Omental fat pad (tissue), 4 donors: ENCODE measurements around the gene GTF3A. TPM values are rescaled to one million over a fixed set of nuclear protein-coding genes. Genes with fewer than 3 reads are reported as not detected.
"Not testable (repeated sequence)": the region's sequence is repeated elsewhere in the genome, so short reads cannot be mapped to it uniquely, and the experiment has no call there.

Source experiments
- ATAC-seq: fragments of 150-250 bp; one replicate; pipeline ENCODE4 v1.9.1; 2016; ENCODE audit warnings: mild to moderate bottlenecking, moderate library complexity; ENCODE audit not compliant: low FRiP score
- DNase-seq: peaks from one replicate; pipeline ENCODE4 v3.0.0-alpha.2; 2019; ENCODE audit warnings: low spot score
- total RNA-seq, 4 donors: library from RNA; depleted of rRNA; stranded (reverse); fragments of >200 nt; gene quantifications; one replicate each; pipeline ENCODE4 v1.1.0, GENCODE V29; 2016
- TF ChIP-seq, protein P1 (sequence below), 3 donors: fragments of 450-650 bp; IDR thresholded peaks; one replicate each; pipeline ENCODE4 v1.5.1; 2016 to 2017; ENCODE audit warnings: antibody characterized with exemption in 3 of 3, mild to moderate bottlenecking in 3 of 3, moderate library complexity in 2 of 3

GTF3A gene
- total RNA-seq, 4 donors from 2014 or later: 129 to 170 (median 147) TPM

DNA sequence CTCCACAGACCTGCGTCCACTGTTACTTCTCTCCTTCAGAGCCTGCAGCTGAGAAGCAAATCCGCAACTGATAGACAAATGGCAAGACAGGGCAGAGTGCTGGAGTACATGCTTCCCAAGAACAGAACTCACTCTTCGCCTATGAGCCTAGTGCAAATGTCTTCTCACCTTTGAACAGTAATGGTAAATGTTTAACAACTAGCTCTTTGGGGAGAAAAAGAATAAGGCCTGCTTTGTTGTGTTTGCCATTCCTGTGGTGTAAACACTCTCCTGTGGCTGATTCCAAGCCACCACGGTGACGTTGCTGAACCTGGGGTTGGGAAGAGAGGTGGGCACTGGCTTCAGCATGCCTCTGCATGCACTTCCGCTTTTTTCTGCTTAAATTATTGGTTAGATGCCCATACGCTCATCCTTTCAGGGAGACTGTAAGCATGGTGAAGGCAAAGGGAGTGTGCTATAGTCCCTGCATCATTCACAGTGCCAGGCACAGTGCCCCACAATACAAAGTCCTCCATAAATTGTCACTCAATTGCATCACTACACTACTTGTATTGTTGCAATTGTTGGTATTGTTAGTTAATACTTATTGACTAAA, 28.1 kb upstream of the GTF3A start:
- no peak for ATAC-seq
- no peak for DNase-seq
- TF ChIP-seq, protein P1, sequence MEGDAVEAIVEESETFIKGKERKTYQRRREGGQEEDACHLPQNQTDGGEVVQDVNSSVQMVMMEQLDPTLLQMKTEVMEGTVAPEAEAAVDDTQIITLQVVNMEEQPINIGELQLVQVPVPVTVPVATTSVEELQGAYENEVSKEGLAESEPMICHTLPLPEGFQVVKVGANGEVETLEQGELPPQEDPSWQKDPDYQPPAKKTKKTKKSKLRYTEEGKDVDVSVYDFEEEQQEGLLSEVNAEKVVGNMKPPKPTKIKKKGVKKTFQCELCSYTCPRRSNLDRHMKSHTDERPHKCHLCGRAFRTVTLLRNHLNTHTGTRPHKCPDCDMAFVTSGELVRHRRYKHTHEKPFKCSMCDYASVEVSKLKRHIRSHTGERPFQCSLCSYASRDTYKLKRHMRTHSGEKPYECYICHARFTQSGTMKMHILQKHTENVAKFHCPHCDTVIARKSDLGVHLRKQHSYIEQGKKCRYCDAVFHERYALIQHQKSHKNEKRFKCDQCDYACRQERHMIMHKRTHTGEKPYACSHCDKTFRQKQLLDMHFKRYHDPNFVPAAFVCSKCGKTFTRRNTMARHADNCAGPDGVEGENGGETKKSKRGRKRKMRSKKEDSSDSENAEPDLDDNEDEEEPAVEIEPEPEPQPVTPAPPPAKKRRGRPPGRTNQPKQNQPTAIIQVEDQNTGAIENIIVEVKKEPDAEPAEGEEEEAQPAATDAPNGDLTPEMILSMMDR (IDR thresholded peaks at IDR 0.05): no peak

DNA sequence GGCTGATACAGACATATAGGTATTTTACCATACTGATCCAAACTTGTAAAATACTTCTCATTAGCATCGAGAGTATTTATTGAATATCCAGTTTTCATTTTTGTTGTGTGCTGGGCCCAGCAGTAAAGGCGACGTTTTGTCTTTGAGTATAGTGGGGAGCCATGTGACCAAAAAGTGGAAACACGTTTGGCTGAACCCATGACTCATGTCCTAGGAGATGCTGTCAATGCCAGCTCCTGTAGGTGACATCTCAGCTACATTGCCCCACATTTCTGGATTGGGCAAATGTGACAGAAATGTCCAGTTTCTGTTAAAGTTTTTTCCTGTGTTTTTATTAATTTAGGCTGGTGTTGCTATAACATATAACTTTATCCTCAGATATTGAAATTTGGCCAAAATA, 26.1 kb upstream of the GTF3A start:
- no peak for DNase-seq
- TF ChIP-seq, protein P1 (IDR thresholded peaks at IDR 0.05): no peak
- no peak for ATAC-seq

DNA sequence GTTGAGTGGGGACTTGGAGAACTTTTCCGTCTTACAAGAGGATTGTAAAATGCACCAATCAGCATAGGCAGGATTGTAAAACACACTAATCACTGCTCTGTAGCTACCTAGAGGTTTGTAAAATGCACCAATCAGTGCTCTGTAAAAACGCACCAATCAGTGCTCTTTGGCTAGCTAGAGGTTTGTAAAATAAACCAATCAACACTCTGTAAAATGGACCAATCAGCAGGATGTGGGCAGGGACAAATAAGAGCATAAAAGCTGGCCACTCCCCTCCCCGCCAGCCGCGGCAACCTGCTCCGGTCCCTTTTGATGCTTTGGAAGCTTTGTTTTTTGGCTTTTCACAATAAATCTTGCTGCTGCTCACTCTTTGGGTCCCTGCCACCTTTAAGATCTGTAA, 24.0 kb upstream of the GTF3A start:
- DNase-seq, ATAC-seq: not testable (repeated sequence)

DNA sequence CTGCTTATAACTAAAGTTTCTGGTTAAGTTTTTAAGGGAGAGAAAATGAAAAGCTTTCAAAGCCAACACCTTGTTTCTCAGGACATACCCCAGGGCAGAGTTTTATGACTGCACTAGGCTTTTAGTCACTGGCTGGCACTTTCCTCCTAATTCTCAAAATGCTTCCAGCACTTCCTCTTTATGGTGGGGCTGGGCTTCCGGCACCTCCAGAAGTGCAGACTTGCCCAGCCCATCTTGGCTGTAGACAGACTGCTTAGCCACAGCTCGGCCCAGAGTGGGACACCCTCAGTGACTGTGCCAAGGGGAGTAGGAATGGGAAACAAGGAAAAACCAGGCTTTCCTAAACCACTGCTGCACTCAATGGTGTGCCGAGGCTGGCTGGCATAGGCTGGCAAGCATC, 23.2 kb upstream of the GTF3A start:
- DNase-seq (no peak), ATAC-seq (no peak)
- TF ChIP-seq, protein P1 (IDR thresholded peaks at IDR 0.05): no peak

DNA sequence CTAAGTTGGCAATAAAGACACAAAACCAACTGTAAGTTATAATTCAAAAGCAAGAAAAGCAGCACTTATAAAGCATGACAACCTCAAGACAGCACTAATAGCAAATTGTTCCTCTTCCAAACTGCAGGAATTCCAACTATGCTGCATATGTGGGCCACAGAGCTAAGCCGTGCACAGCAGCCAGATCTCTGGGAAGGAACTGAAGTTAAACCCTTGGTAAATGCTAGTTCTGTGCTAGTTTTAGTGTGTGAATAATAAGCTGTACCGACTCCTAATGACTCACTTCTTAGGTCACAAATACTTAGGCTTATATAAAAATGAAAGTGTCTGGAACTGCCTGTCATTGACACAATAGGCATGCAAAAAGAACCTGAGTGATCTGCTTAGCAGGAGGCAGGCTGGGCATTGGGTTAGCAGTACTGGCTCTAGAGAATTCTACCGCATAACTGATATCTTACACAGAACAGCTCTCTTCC, 21.2 kb upstream of the GTF3A start:
- peak; percentile 90 for ATAC-seq
- no peak for DNase-seq
- TF ChIP-seq, protein P1 (IDR thresholded peaks at IDR 0.05): no peak

DNA sequence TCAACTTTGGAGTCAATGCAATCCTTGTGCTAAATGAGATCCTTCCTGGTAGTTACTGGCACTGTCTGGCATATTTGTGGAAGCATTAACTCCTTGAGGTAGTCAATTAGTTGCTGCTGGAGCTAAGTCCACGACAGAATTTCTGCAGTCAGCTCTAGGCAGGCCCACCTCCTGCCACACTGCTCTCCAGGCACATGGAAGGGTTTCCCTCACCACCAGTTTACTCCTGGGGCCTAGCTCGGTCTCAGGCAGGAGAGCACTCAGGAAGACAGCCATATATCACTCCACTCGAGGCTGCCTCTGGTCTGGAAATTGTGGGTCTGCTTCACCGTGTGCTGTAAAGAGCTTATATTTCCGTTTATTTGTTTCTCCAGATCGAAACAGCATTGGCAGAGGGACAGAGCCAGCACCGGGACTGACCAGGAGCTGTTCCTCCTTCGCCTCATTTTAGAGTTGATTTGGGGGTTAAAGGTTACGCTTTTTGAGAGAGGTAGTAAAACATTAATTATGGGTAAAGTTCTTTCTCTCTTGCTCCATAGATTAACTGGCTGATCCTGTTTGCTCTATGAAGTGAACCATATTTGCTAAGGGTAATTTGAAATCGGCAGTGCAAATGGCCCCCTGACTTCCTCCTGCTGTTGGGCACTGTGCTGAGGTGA, 20.6 kb upstream of the GTF3A start:
- TF ChIP-seq, protein P1 (IDR thresholded peaks at IDR 0.05): no peak
- no peak for DNase-seq

DNA sequence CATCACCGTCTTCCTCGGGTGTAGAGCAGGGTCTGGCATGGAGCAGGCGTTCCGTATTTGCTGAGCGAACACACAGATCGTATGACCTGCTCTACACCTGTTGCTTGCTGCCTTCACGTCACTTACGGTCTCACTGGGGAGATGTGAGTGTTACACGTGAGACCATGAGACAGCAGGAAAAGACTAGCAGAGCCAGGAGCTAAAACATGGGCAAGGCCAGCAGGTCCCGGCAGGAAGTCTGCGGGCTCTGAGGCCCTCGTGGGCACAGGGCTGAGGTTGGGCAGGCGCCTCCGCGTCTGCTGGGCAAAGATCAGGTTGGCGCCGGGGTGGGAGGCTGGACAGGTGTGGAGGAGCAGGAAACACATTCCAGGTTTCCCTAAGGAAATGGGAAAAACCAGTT, 19.7 kb upstream of the GTF3A start:
- DNase-seq (no peak), ATAC-seq (no peak)
- TF ChIP-seq, protein P1 (IDR thresholded peaks at IDR 0.05): no peak

More for the DNA sequence above, 20.6 kb upstream of the GTF3A start:
- no peak for ATAC-seq
